Mucosa of rectum (tissue), 2 donors: ENCODE measurements around the gene PRG3.

Experiments used
- H3K27ac ChIP-seq, 2 donors: one replicate each; pipeline ENCODE4 v1.7.0; 2013; ENCODE audit warnings: inconsistent platforms in 2 of 2, low read depth in 2 of 2, low read length in 2 of 2
- H3K27me3 ChIP-seq, 2 donors: one replicate each; pipeline ENCODE4 v1.7.0; 2013; ENCODE audit warnings: low read length in 2 of 2; ENCODE audit not compliant: control insufficient read depth in 2 of 2, insufficient read depth in 2 of 2
- H3K36me3 ChIP-seq, 2 donors: one replicate each; pipeline ENCODE4 v1.7.0; 2013; ENCODE audit warnings: low read length in 2 of 2; ENCODE audit not compliant: control insufficient read depth in 2 of 2, insufficient read depth in 2 of 2
- H3K4me1 ChIP-seq, 2 donors: one replicate each; pipeline ENCODE4 v1.7.0; 2013; ENCODE audit warnings: low read length in 2 of 2, mild to moderate bottlenecking in 1 of 2; ENCODE audit not compliant: control insufficient read depth in 2 of 2, insufficient read depth in 2 of 2
- H3K4me3 ChIP-seq, 2 donors: one replicate each; pipeline ENCODE4 v1.7.0; 2013; ENCODE audit warnings: low read length in 2 of 2
- H3K9ac ChIP-seq, 2 donors: one replicate each; pipeline ENCODE4 v1.7.0; 2013; ENCODE audit warnings: low read length in 2 of 2, low read depth in 1 of 2, mild to moderate bottlenecking in 1 of 2
- H3K9me3 ChIP-seq, 2 donors: one replicate each; pipeline ENCODE4 v1.7.0; 2013; ENCODE audit warnings: low read length in 2 of 2; ENCODE audit not compliant: control insufficient read depth in 2 of 2
- donor health status: healthy.
- donor health status: Normal muscosa, but diverticular disease.

The PRG3 gene

GRCh38 chr11:57359896-57360690, 20.9 kb downstream of the PRG3 start:
- Histone ChIP-seq H3K9me3 (no peaks in the 10 kb centered on the region), H3K27ac (no peak overlapping the region), H3K36me3 (no peaks in the 10 kb centered on the region), H3K9ac (no peak overlapping the region), H3K4me3 (no peak overlapping the region), H3K27me3 (peaks cover 0 to 2% of the 10 kb centered on the region in 2 donors), H3K4me1 (no peaks in the 10 kb centered on the region)

GRCh38 chr11:57359396-57359795, 21.6 kb downstream of the PRG3 start:
- no peaks in the 10 kb centered on the region for H3K4me1 ChIP-seq
- peaks cover 0 to 2% of the 10 kb centered on the region in 2 donors for H3K27me3 ChIP-seq
- H3K9me3 ChIP-seq: no peaks in the 10 kb centered on the region
- H3K36me3 ChIP-seq: no peaks in the 10 kb centered on the region
- H3K27ac ChIP-seq: no peak overlapping the region
- no peak overlapping the region for H3K4me3 ChIP-seq
- H3K9ac ChIP-seq: no peak overlapping the region

- H3K36me3 ChIP-seq: no peaks in the 10 kb centered on the region
- no peaks in the 10 kb centered on the region for H3K4me1 ChIP-seq
- H3K4me3 ChIP-seq: no peak overlapping the region
- no peak overlapping the region for H3K27ac ChIP-seq
- no peaks in the 10 kb centered on the region for H3K9me3 ChIP-seq
- H3K9ac ChIP-seq: no peak overlapping the region
- peaks cover 0 to 2% of the 10 kb centered on the region in 2 donors for H3K27me3 ChIP-seq
Measured at GRCh38 chr11:57358991-57359390, 22.0 kb downstream of the PRG3 start.

- H3K4me3 ChIP-seq: no peak overlapping the region
- no peak overlapping the region for H3K9ac ChIP-seq
- H3K36me3 ChIP-seq: no peaks in the 10 kb centered on the region
- no peaks in the 10 kb centered on the region for H3K9me3 ChIP-seq
- no peak overlapping the region for H3K27ac ChIP-seq
- H3K27me3 ChIP-seq: no peaks in the 10 kb centered on the region
- H3K4me1 ChIP-seq: no peaks in the 10 kb centered on the region
Measured at GRCh38 chr11:57358543-57358961, 22.4 kb downstream of the PRG3 start.

- no peak overlapping the region for H3K27ac ChIP-seq
- peaks cover 0 to under 1% of the 10 kb centered on the region in 2 donors for H3K27me3 ChIP-seq
- H3K4me3 ChIP-seq: no peak overlapping the region
- no peaks in the 10 kb centered on the region for H3K36me3 ChIP-seq
- no peak overlapping the region for H3K9ac ChIP-seq
- no peaks in the 10 kb centered on the region for H3K9me3 ChIP-seq
- no peaks in the 10 kb centered on the region for H3K4me1 ChIP-seq
Measured at GRCh38 chr11:57357856-57358255, 23.1 kb downstream of the PRG3 start.

GRCh38 chr11:57357310-57357709, 23.6 kb downstream of the PRG3 start:
- no peaks in the 10 kb centered on the region for H3K9me3 ChIP-seq
- H3K36me3 ChIP-seq: no peaks in the 10 kb centered on the region
- H3K27ac ChIP-seq: no peak overlapping the region
- H3K27me3 ChIP-seq: peaks cover 0 to 3% of the 10 kb centered on the region in 2 donors
- no peak overlapping the region for H3K9ac ChIP-seq
- H3K4me1 ChIP-seq: no peaks in the 10 kb centered on the region
- no peak overlapping the region for H3K4me3 ChIP-seq

GRCh38 chr11:57356268-57356667, 24.7 kb downstream of the PRG3 start:
- H3K4me1 ChIP-seq: no peaks in the 10 kb centered on the region
- peaks cover 0 to 3% of the 10 kb centered on the region in 2 donors for H3K27me3 ChIP-seq
- no peak overlapping the region for H3K27ac ChIP-seq
- no peaks in the 10 kb centered on the region for H3K36me3 ChIP-seq
- H3K4me3 ChIP-seq: no peak overlapping the region
- no peak overlapping the region for H3K9ac ChIP-seq
- H3K9me3 ChIP-seq: no peaks in the 10 kb centered on the region

- Histone ChIP-seq H3K27ac (no peak overlapping the region), H3K4me1 (no peaks in the 10 kb centered on the region), H3K4me3 (no peak overlapping the region), H3K36me3 (no peaks in the 10 kb centered on the region), H3K27me3 (peaks cover 0 to 3% of the 10 kb centered on the region in 2 donors), H3K9ac (no peak overlapping the region), H3K9me3 (no peaks in the 10 kb centered on the region)
Measured at GRCh38 chr11:57354699-57355098, 26.3 kb downstream of the PRG3 start.

GRCh38 chr11:57353852-57354251, 27.1 kb downstream of the PRG3 start:
- no peaks in the 10 kb centered on the region for H3K9me3 ChIP-seq
- peaks cover 0 to 3% of the 10 kb centered on the region in 2 donors for H3K27me3 ChIP-seq
- H3K9ac ChIP-seq: no peak overlapping the region
- no peaks in the 10 kb centered on the region for H3K4me1 ChIP-seq
- H3K4me3 ChIP-seq: no peak overlapping the region
- H3K27ac ChIP-seq: no peak overlapping the region
- H3K36me3 ChIP-seq: no peaks in the 10 kb centered on the region

GRCh38 chr11:57353446-57353845, 27.5 kb downstream of the PRG3 start:
- H3K27me3 ChIP-seq: peaks cover 0 to 3% of the 10 kb centered on the region in 2 donors
- no peak overlapping the region for H3K27ac ChIP-seq
- H3K4me1 ChIP-seq: no peaks in the 10 kb centered on the region
- H3K9ac ChIP-seq: no peak overlapping the region
- no peak overlapping the region for H3K4me3 ChIP-seq
- no peaks in the 10 kb centered on the region for H3K9me3 ChIP-seq
- H3K36me3 ChIP-seq: no peaks in the 10 kb centered on the region
